Duodenal mucosa (tissue), 2 donors: Measurements from ENCODE around the gene HECTD1.

Source experiments
- H3K27ac ChIP-seq: one replicate; pipeline ENCODE4 v1.7.0; 2013; ENCODE audit warnings: low read depth, low read length
- H3K27me3 ChIP-seq, 2 donors: one replicate each; pipeline ENCODE4 v1.7.0; 2013; ENCODE audit warnings: low read length in 2 of 2, control low read depth in 1 of 2; ENCODE audit not compliant: insufficient read depth in 2 of 2, control insufficient read depth in 1 of 2
- H3K36me3 ChIP-seq, 2 donors: one replicate each; pipeline ENCODE4 v1.7.0; 2013; ENCODE audit warnings: low read length in 2 of 2, control low read depth in 1 of 2; ENCODE audit not compliant: insufficient read depth in 2 of 2, control insufficient read depth in 1 of 2
- H3K4me1 ChIP-seq, 2 donors: one replicate each; pipeline ENCODE4 v1.7.0; 2013; ENCODE audit warnings: low read length in 2 of 2, control low read depth in 1 of 2; ENCODE audit not compliant: insufficient read depth in 2 of 2, control insufficient read depth in 1 of 2
- H3K4me3 ChIP-seq, 2 donors: one replicate each; pipeline ENCODE4 v1.7.0; 2013; ENCODE audit warnings: low read length in 2 of 2, low read depth in 1 of 2
- H3K9ac ChIP-seq, 2 donors: one replicate each; pipeline ENCODE4 v1.7.0; 2013; ENCODE audit warnings: low read length in 2 of 2, low read depth in 1 of 2
- H3K9me3 ChIP-seq, 2 donors: one replicate each; pipeline ENCODE4 v1.7.0; 2013; ENCODE audit warnings: low read length in 2 of 2, control low read depth in 1 of 2; ENCODE audit not compliant: control insufficient read depth in 1 of 2

The HECTD1 gene

DNA sequence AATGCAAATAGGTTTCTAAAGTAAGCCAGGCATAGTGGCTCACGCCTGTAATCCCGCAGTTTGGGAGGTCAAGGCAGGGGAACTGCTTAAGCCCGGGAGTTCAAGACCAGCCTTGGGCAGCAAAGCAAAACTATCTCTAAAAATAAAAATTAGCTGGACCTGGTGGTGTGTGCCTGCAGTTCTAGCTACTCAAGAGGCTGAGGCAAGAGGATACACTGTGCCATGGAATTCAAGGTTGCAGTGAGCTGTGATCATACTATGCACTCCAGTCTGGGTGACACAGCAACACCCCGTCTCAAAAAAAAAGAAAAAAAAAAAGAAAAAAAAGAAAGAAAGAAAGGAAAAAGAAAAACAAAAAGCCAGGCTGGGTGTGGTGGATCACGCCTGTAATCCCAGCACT, 46.3 kb downstream of the HECTD1 start:
- H3K9ac ChIP-seq: no peak overlapping the region
- H3K36me3 ChIP-seq: peaks cover 12 to 72% of the 10 kb centered on the region in 2 donors
- H3K4me3 ChIP-seq: no peak overlapping the region
- no peaks in the 10 kb centered on the region for H3K4me1 ChIP-seq
- H3K9me3 ChIP-seq: no peaks in the 10 kb centered on the region
- no peaks in the 10 kb centered on the region for H3K27me3 ChIP-seq
- no peak overlapping the region for H3K27ac ChIP-seq

DNA sequence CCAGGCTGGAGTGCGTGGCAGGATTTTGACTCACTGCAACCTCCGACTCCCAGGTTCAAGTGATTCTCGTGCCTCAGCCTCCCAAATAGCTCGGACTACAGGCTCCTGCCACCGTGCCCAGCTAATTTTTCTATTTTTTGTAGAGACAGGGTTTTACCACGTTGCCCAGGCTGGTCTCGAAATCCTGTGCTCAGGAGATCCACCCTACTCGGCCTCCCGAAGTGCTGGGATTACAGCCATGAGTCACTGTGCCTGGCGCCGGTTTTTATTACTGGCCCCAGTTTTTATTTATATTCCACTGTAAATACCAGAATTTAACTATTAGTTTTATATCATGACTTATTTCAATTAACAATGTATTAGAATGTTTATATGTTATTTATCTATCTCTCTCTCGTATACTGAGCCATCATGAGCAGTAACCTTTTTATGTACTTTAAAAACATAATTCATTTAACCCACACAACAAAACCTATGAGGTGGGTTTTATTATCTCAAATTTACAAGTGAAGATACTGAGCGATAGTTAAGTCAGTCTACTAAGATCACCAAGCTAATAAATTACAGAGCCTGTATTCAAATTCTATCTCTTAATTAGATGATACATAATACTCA, 47.8 kb downstream of the HECTD1 start:
- H3K9me3 ChIP-seq: no peaks in the 10 kb centered on the region
- H3K9ac ChIP-seq: no peak overlapping the region
- no peak overlapping the region for H3K4me3 ChIP-seq
- H3K4me1 ChIP-seq: no peaks in the 10 kb centered on the region
- H3K36me3 ChIP-seq: peaks cover 11 to 66% of the 10 kb centered on the region in 2 donors
- H3K27ac ChIP-seq: no peak overlapping the region
- no peaks in the 10 kb centered on the region for H3K27me3 ChIP-seq

DNA sequence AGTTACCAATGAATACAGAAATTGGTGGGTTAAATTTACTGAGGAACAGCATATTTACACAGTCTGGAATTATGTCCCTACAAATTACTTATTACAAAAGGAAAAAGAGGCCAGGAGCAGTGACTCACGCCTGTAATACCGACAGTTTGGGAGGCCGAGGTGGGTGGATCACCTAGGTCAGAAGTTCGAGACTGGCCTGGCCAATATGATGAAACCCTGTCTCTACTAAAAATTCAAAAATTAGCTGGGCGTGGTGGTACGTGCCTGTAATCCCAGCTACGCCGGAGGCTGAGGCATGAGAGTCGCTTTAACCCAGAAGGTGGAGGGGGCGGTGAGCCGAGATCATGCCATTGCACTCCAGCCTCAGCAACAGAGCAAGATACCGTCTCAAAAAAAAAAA, 52.6 kb downstream of the HECTD1 start:
- Histone ChIP-seq H3K9me3 (no peaks in the 10 kb centered on the region), H3K9ac (no peak overlapping the region), H3K4me3 (no peak overlapping the region), H3K4me1 (no peaks in the 10 kb centered on the region), H3K36me3 (peaks cover 13 to 63% of the 10 kb centered on the region in 2 donors), H3K27ac (no peak overlapping the region), H3K27me3 (no peaks in the 10 kb centered on the region)

GRCh38 chr14:31142455-31143087, 65.0 kb downstream of the HECTD1 start:
- Histone ChIP-seq H3K36me3 (peaks cover 34 to 84% of the 10 kb centered on the region in 2 donors), H3K9ac (no peak overlapping the region), H3K4me3 (no peak overlapping the region), H3K9me3 (no peaks in the 10 kb centered on the region), H3K27ac (no peak overlapping the region), H3K27me3 (no peaks in the 10 kb centered on the region), H3K4me1 (no peaks in the 10 kb centered on the region)

- Histone ChIP-seq H3K9me3 (no peaks in the 10 kb centered on the region), H3K9ac (no peak overlapping the region), H3K4me3 (no peak overlapping the region), H3K4me1 (no peaks in the 10 kb centered on the region), H3K27me3 (no peaks in the 10 kb centered on the region), H3K36me3 (peaks cover 42 to 78% of the 10 kb centered on the region in 2 donors), H3K27ac (no peak overlapping the region)
These were observed 68.2 kb downstream of the HECTD1 start for GRCh38 chr14:31139301-31139847.

- peaks cover 36 to 74% of the 10 kb centered on the region in 2 donors for H3K36me3 ChIP-seq
- no peaks in the 10 kb centered on the region for H3K27me3 ChIP-seq
- no peak overlapping the region for H3K9ac ChIP-seq
- no peaks in the 10 kb centered on the region for H3K4me1 ChIP-seq
- H3K27ac ChIP-seq: no peak overlapping the region
- H3K4me3 ChIP-seq: no peak overlapping the region
- H3K9me3 ChIP-seq: no peaks in the 10 kb centered on the region
These were observed 69.3 kb downstream of the HECTD1 start for GRCh38 chr14:31138301-31138700.

GRCh38 chr14:31137214-31137889, 70.2 kb downstream of the HECTD1 start:
- no peak overlapping the region for H3K4me3 ChIP-seq
- peaks cover 39 to 70% of the 10 kb centered on the region in 2 donors for H3K36me3 ChIP-seq
- no peaks in the 10 kb centered on the region for H3K4me1 ChIP-seq
- no peak overlapping the region for H3K9ac ChIP-seq
- no peaks in the 10 kb centered on the region for H3K9me3 ChIP-seq
- no peaks in the 10 kb centered on the region for H3K27me3 ChIP-seq
- no peak overlapping the region for H3K27ac ChIP-seq

DNA sequence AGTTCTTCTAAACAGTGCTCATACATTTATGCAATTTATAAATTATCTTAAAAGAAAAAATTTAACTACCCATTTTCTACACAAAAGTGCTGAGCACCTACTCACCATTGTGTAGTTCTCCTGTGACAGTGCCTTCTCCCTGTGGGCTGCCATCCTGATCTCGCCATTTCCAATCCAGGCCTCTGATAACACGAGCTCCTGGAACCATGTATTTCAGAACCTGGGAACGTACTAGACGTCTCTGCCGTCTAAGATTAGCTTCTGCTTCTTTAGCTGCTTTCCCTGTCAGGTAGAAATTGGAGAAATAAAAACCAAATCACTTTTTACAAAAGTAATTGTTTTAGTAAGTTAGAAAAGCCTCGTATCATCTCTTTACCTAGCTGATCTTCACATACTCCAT, 74.5 kb downstream of the HECTD1 start:
- Histone ChIP-seq H3K9ac (no peak overlapping the region), H3K4me1 (peaks cover 0 to 5% of the 10 kb centered on the region in 2 donors), H3K36me3 (peaks cover 35 to 66% of the 10 kb centered on the region in 2 donors), H3K9me3 (no peaks in the 10 kb centered on the region), H3K27me3 (no peaks in the 10 kb centered on the region), H3K27ac (no peak overlapping the region), H3K4me3 (no peak overlapping the region)

- peaks cover 33 to 62% of the 10 kb centered on the region in 2 donors for H3K36me3 ChIP-seq
- H3K9ac ChIP-seq: no peak overlapping the region
- H3K4me1 ChIP-seq: peaks cover 0 to 5% of the 10 kb centered on the region in 2 donors
- no peak overlapping the region for H3K27ac ChIP-seq
- no peaks in the 10 kb centered on the region for H3K27me3 ChIP-seq
- no peaks in the 10 kb centered on the region for H3K9me3 ChIP-seq
- no peak overlapping the region for H3K4me3 ChIP-seq
These were observed 78.7 kb downstream of the HECTD1 start for GRCh38 chr14:31128601-31129526.
